ENCODE data around the gene GPR107.
"Not testable (repeated sequence)": the region's sequence is repeated elsewhere in the genome, so short reads cannot be mapped to it uniquely, and the experiment has no call there.

Gene GPR107

DNA sequence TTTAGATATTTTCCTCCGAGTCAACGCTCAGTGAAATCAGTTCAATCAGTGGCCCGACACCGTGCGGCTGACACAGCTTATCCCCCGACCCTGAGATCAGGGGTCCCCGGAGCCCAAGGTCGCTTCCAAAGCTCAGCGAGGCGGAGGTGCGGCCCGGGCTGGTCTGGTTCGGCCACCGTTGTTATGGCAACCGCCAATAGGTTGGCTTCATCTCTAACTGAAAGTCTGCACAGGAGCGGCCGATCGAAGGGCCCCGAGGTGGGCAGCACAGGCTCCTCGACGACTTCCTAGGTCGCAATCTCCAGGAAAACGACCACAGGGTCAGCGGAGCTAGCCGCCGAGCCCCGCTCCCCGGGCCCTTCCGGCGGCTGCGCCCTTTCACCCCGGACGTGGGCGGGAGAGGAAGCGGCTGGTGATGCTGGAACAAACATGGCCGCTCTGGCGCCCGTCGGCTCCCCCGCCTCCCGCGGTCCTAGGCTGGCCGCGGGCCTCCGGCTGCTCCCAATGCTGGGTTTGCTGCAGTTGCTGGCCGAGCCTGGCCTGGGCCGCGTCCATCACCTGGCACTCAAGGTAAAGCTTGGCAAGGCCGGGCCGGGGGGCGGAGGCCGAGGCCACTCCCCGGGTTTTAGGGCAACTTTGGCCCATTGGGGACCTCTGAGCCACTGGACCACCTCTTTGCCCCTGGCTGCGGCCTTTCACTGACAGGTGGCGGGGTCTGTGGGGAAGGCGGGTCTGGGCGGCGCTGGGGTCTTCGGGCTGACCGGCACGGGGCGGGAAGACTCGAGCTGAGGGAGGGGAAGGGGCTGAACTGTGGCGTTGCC lies at the start of gene GPR107:
Gene GPR107 (plus strand): TSS at position 403 of the 821 bp plus-strand sequence. CDS start 27 bp downstream, at position 430.
- peak; percentile 65 for DNase-seq

GRCh38 chr9:130003943-130004552 lies 49.7 kb upstream of the GPR107 start:
- no peak for DNase-seq

GRCh38 chr9:130006952-130007351 lies 46.8 kb upstream of the GPR107 start:
- not testable (repeated sequence) for DNase-seq

GRCh38 chr9:130008538-130008937 lies 45.2 kb upstream of the GPR107 start:
- DNase-seq = no peak

DNA sequence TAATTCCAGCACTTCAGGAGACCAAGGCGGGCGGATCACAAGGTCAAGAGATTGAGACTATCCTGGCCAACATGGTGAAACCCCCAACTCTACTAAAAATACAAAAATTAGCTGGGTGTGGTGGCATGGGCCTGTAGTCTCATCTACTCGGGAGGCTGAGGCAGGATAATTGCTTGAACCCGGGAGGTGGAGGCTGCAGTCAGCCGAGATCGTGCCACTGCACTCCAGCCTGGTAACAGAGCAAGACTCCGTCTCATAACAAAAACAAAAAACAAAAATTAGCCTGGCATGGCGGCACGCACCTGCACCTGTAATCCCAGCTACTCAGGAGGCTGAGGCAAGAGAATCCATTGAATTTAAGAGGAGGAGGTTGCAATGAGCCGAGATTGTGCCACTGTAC lies 44.2 kb upstream of the GPR107 start:
- DNase-seq = not testable (repeated sequence)

DNA sequence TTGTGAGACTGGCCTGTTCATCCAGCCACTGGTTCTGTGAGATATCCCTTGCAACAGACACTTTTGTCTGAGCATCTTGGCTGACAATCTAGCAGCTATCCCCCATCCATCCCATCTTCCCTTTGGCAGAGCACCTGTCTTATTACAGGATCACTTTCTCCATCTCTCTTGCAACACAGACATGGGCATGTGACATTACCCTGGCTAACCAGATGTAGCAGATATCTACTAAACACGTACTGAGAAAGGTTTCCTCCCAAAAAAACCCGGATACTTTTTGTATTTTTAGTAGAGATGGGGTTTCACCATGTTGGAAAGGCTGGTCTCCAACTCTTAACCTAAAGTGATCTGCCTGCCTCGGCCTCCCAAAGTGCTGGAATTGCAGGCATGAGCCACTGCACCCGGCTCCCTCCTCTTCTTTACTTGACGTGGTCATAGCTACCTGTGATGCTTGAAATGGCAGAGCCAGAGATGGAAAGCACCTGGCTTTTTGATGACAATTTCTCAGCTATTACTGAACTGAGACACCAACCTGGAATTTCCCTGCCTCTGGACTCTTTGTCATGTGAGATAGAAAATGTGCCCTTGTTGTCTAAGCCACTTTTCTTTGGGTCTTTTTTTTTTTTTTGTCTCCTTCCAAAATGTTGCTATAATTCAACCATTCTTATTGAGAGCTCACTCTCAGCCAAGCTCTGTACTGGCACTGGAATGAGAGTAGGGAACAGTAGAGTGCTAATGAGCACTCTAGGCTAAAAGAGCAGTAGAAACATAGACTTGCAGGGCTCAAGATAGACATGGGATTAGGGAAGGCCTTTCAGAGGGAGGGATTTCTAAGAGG lies 43.3 kb upstream of the GPR107 start:
- DNase-seq = no peak

DNA sequence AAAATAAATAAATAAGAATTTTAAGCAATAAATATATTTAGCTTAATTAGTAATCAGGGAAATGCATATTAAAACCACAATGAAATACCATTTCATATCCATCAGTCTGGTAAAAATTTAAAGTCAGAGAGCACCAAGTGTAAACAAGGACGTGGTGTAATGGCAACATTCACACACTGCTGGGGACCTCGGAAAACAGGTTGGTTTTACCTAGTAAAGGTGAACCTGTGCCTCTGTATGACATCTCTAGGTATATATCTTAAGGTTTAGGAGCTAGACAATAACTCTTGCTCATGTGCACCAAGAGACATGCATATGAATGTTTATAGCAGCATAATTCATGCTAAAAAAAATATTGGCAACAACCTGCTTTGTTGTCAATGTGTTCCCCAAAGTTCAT lies 40.4 kb upstream of the GPR107 start:
- no peak for DNase-seq

- no peak for DNase-seq
Measured at GRCh38 chr9:130015353-130016019, 38.2 kb upstream of the GPR107 start.

GRCh38 chr9:130017076-130017475 lies 36.6 kb upstream of the GPR107 start:
- DNase-seq = no peak

- DNase-seq = not testable (repeated sequence)
Measured at GRCh38 chr9:130017510-130017909, 36.2 kb upstream of the GPR107 start.

DNA sequence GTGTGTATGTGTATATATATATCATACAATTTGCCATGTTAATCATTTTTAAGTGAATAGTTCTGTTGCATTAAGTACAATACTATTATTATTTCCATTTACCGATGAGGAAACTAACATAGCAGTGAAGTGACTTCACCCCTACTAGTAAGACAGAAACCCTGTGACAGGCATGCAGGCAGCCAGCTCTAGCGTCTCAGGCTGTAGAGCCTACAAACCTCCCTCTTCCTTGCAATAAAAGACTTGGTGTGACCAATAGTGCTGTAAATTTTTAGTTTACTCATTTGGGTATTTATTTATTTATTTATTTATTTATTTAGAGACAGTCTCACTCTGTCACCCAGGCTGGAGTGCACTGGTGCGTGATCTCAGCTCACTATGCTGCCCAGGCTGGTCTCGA lies 35.4 kb upstream of the GPR107 start:
- DNase-seq = no peak

DNA sequence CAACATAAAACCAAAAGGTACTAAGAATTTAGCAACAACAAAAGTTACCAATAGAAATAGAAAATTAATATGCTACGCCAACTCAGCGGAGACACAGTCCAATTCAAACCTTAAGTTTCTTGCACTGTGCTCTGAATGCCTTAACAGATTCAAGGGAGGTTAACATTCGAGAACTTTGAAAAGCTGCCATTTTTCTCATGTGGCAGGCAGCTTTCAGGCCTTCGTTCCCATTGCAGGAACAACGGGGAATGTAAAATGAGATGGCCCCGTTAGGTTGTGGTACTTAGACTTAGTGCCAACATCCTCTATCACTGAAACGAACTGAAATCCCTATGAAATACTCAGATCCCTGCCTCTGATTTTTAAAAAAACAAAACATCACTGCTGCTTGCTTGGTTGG lies 33.1 kb upstream of the GPR107 start:
- DNase-seq = no peak

- DNase-seq = no peak
Measured at GRCh38 chr9:130021123-130021522, 32.6 kb upstream of the GPR107 start.

DNA sequence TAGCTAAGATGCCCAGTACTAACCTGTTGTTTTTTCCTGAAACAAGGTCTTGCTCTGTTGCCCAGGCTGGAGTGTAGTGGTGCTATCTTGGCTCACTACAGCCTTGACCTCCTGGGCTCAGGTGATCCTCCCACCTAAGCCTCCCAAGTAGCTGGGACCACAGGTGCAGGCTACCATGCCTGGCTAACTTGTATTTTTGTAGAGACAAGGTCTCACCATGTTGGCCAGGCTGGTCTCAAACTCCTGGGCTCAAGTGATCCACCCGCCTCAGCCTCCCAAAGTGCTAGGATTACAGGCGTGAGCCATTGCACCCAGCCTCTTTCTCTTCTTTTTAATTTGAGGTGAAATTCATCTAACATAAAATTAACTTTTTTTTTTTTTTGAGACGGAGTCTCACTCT lies 31.9 kb upstream of the GPR107 start:
- not testable (repeated sequence) for DNase-seq

- no peak for DNase-seq
Measured at GRCh38 chr9:130022566-130023143, 31.1 kb upstream of the GPR107 start.

DNA sequence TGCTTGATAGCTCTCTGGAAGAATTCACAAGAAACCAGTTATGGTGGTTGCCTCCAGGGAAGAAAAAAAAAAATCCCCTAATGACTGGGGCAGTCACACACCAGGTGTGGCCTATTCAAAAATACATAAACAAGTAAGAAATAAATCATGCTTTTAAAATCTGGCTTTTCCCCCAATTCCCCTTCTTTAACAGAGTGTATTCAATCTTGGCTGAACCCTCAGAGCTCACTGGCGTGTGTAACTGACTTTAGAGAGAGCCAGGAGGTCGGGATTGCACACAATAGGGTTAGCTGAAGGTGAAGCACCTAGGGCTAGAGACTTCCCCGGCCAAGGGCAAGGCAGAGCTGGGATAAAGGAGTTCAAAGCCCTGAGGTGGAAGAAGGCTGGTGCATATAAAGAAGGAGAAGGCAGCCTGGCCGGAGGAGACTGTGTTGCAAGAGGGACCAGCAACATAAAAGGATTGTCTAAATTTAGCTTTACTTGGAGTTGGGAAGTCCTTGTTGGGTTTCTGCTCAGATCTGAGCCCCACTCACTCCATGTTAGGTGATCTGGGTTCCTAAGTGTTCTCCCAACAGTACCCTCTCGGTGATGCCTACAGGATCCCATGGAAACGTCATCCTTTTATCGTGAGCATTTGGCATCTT lies 30.4 kb upstream of the GPR107 start:
- DNase-seq = no peak

GRCh38 chr9:130023994-130024596 lies 29.6 kb upstream of the GPR107 start:
- DNase-seq = no peak

GRCh38 chr9:130024597-130024994 lies 29.1 kb upstream of the GPR107 start:
- DNase-seq = no peak

DNA sequence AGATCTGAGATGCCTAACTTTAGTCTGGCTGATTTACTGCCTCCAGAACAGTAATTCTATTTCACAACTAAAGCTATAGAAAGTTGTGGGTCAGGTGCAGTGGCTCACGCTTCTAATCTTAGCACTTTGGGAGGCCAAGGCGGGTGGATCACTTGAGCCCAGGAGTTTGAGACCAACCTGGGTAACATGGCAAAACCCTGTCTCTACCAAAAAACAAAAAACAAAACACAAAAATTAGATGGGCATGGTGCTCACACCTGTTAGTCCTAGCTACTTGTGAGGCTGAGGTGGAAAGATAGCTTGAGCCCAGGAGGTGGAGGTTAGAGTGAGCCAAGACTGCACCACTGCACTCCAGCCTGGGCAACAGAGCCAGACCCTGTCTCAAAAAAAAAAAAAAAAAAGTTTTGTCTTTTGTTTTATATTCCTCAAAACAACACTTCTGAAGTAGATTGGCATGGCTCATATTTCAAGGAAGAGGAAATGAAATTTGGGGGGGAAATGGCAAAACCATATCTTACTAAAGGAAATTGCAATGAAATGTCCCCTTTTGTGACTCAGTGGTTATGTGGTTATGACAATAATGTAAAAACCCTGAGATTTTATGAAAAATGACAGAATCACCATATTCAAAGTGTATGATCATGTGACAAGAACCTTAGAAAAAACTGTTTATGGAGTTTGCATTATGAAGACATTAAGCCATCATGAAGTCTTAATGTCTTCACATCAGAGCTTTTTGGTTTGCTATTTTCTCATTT lies 26.9 kb upstream of the GPR107 start:
- no peak for DNase-seq

- no peak for DNase-seq
Measured at GRCh38 chr9:130027533-130028365, 26.0 kb upstream of the GPR107 start.
